Activated gamma-delta T cell treated with Interleukin-2 at 50 U/mL for 16 hours (primary cell): Measurements from ENCODE around the gene NACC2.
A peak's percentile ranks its signal among the peaks of the same experiment; 100 is the strongest.

Experiments
- DNase-seq: peaks from one replicate; pipeline ENCODE4 v3.0.0-alpha.2; 2020

The NACC2 gene

DNA sequence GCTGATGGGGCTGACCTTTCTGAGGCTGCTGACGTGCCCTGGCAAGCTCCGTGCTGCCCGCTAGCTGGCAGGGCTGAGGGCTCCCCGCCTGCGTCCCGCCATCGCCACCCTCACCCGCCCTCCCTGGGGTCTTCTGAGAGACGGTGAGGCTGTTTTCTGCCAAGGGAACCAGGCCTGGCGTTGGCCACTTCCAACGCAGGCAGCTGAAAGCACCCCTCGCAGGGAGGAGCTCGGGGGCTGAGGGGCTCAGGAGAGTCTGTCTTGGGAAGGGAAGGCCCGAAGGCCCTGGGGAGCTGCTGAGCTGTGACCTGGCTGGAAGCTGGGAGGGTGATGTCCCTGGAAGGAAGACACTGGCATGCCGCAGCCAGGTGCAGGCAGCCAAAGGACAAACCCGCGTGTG is 33.3 kb upstream of the NACC2 start:
- no peak for DNase-seq

DNA sequence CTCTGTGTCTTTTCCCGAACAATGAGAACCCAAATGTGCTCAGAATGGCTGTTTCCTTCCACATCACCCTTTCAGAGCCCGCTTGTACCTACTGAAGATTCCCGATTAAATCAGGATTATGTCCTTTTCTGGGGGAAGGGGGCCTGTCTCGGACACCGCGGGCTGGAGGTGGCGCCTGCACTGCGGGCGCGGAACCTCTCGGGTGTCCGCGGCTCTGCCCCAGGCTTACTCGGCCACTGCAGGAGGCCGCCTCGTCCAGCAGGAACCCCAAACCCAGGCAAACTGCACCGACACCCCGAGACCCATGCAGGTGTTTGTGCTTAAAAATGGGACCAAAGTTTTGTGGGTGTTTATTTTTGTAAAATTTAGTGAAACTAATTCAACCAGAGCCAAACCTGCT is 32.2 kb upstream of the NACC2 start:
- no peak for DNase-seq

DNA sequence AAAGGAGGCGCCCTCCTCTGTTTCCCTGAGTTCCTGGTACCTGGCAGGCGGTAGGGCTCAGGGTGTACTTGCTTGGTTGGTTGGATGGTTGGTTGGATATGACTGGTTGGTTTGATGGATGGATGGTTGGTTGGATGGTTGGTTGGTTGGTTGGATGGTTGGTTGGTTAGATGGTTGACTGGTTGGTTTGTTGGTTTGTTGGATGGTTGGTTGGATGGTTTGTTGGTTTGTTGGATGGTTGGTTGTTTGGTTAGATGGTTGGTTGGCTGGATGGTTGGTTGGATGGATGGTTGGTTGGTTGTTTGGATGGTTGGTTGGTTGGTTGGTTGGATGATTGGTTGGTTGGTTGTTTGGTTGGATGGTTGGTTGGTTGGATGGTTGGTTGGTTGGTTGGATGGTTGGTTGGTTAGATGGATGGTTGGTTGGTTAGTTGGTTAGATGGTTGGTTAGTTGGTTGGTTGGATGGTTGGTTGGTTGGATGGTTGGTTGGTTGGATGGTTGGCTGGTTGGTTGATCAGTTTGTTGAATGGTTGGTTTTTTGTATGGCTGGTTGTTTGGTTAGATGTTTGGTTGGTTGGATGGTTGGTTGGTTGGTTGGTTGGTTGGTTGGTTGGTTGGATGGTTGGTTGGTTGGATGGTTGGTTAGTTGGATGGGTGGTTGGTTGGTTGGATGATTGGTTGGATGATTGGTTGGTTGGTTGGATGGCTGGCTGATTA is 30.0 kb upstream of the NACC2 start:
- no peak for DNase-seq

DNA sequence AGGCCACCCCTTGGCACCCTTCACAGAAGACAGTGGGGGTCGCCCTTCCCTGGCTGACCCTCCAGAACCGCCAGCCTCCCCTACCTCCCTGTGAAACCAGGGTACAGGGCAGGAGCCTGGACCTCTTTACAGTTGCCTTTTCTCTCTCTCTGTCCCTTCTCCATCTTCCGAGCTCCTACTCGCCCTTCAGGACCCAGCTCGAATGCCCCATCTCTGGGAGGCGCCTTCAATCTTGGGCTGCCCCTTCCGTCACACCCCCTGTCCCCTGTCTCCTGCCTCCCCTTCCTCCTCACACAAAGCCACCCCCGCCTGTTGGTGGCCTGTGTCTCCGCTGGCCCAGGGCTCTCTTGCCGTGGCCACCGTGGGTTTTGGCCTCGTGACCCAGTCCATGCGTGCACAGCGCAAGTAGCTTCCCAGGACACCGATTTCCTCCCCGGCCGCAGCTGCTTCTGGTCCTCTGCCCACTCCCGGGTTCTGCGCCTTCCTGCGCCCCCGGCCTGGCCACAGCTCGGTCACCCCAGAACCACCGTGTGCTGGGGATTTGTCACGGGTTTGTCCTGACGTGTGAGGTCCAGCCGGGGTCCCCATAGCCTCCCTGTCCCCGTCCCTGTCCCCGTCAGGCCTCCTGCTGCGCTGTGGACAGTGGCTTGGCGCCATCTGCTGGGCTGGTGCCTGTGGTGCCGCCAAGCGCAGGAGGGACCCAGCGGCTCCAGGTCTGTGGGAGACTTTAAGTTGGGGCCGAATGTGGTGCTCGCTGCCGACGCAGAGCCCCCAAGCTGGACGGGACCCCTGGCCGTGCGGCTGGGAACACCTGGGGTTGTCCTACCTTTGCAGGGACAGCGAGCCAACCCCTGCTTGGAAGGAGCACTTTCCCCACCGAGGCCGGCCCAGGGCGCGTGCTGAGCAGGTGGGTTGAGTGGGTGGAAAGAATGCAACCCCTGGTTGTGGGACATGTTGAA is 27.6 kb upstream of the NACC2 start:
- DNase-seq = peak; percentile 77

DNA sequence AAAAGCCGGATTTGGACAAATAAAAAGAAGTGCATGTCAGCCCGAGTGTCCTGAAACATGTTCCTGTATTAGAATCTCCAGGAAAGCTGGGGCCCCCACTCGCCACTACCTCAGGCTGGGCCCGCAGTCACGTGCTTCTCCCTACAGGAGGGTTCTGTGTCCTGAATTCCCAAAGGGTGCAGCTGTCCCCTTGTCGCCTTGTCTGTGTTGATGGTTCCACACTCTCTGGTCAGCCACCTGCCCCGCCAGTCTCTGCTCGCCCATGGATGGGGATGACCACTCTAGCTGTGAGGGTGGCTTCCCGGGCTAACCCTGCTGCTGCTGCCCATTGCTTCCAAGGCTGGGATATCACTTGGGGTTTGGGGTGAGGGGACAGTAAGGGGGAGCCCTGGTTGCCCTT is 26.7 kb upstream of the NACC2 start:
- no peak for DNase-seq

DNA sequence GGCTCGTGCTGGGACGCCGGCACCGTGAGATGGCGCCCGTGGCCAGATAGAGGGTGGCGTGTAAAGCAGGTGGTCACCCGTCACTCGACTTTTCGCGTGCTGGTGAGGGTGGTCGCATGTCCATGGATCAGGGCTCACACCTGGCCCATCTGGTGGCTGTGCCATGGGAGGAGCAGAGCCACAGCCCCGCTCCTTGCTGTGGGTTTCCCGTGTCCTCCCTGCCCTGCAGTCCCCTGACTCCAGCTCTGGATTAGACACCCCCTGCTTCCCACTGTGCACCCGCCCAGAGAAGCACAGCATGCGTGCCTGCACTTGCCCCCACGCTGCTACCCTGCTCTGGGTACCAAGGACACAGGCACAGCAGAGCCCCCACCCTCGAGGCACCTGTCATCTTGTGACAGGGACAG is 25.4 kb upstream of the NACC2 start:
- no peak for DNase-seq

DNA sequence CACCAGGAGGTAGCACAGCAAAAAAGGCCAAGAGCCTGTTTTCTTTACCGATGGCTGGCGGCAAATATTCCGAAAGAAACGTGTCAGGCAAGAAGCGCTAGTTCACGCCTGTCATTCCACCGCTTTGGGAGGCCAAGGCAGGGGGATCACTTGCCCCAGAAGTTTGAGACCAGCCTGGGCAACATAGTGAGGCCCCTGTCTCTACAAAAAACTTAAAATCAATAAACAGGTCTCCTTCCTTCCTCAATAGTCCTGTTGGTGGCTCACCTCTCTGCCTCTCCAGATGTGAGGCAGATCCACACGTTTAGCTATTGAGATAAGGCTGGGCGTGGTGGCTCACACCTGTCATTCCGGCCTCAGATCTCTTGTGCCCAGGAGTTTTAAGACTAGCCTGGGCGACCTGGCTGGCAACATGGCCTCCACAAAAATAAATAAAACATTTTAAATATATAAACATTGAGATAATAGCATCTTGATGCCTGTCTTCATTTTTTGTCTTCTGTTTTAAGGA is 24.8 kb upstream of the NACC2 start:
- DNase-seq = no peak

DNA sequence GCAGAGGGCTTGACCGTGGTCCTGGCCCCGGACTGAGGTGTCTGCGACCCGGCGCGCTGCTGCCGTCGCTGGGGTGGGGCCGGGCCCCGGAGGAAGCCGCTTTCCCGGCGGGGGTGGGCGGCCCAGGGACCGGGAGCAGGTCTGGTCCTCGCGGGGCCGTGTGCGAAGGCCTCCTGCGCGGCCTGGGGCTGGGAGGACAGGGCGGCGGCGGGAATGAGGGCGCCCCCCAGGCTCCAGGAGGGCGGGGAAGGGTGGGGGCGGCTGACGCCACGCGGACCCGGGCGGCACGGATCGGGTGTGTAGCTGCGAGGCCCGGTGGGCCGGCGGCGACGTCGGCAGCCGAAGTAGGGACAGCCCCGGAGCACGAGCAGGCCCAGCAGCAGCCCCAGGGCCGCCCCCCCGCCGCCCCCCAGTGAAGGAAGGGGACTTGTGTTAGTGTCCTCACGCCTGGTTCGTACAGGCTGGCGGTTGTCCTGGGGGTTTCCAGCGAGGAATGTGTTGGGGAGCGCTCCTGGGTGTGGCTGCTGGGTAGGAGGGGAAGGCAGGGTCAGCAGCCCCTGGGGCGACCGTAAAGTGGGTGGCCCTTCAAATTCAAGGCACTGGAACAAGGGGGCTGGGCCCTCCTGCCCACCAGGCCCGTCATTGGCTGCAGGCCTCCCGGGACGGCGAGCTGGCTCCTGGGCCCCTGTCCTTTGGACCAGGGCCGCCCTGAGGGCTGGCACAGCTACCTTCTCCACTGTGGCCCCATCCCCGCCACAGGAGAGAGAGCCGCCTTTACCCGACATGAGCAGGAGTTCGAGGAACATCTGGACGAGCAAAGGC is 24.2 kb upstream of the NACC2 start:
- no peak for DNase-seq

DNA sequence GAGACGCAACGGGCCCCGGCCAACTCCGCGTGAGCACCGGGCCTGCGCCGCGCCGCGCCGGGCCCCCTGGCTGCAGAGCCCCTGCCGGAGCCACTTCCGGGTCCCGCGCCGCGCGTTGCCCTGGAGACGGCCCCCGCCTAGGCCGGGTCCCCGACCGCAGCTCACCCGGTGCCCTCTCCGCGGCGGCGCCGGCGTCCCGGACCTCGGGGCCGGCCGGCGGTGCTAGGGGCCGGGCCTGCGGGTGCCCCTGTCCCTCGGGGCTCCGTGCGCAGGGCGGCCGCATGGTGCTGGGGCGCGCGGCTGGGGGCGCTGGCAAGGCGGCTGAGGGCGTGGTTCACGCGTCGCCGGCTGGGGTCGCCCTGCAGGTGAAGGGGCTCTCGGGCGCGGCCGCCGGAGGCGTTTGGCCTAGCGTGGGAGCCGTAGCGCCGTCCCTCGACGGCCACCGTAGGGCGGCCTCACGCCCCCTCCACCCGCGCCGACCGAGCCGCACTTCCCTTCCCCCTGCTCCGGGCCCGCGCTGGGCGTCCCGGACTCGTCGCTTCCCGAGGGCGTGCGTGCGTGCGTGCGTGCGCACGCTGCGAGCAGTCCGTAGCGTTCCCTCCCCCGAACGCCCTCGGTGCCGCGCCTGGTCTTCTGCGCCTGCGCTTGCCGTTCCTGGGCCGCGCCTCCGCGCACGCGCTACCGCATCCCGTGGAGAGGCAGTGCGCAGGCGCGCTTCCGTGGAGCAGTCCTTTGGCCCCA is 23.4 kb upstream of the NACC2 start, which contains the start of gene TMEM250:
TMEM250 (minus strand) TSS at position 556 of the 741 bp plus-strand sequence. CDS start 1,975 bp downstream, outside the sequence.
- peak; percentile 94 for DNase-seq

DNA sequence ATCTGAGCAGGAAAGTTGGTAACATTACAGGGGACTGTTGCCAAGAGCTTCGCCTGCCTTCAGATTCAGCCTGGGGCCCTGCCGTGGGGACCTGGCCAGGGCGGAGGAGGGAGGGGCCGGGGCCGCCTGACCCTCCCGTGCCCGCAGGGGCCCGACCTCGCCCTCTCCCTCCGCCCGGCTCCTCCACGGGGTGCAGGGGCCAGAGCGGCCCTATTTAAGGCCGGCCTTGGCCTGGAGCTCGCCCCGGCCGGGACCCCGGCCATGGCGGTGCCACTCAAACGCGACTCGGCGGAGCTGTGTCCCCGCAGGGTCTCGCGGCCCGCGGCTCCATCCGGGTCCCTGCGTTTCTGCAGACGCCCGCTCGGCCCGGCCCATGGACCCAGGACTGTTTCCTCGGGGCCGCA is 22.8 kb upstream of the NACC2 start:
- no peak for DNase-seq

DNA sequence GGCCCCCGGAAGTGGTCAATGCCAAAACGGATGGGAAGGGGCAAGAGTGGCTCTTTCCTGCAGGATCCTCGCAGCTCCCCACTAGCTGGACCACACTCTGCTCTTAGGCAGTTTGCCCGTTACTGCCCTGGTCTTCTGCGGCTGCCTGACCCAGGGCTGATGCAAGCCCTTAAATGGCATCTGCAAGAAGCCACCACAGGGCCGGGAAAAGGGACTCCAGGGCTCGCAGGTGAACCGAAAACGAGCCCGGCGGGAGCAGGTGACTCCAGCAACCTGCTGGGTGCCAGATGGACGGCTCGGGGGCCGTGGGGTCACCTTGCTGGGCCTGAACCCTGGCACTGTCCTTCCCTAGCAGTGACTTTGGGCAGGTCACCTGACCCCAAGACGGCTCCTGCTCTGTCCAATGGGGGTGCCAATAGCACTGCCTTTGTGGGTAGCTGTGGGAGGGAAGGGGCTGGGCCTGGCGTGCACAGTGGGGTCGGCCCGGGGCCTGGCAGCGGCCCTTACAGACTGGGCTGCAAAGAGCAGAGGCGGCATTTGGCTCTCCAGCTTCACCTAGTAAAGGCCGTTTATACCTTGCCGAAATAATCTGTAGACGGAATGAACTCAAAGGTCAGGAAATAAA is 22.3 kb upstream of the NACC2 start:
- no peak for DNase-seq

DNA sequence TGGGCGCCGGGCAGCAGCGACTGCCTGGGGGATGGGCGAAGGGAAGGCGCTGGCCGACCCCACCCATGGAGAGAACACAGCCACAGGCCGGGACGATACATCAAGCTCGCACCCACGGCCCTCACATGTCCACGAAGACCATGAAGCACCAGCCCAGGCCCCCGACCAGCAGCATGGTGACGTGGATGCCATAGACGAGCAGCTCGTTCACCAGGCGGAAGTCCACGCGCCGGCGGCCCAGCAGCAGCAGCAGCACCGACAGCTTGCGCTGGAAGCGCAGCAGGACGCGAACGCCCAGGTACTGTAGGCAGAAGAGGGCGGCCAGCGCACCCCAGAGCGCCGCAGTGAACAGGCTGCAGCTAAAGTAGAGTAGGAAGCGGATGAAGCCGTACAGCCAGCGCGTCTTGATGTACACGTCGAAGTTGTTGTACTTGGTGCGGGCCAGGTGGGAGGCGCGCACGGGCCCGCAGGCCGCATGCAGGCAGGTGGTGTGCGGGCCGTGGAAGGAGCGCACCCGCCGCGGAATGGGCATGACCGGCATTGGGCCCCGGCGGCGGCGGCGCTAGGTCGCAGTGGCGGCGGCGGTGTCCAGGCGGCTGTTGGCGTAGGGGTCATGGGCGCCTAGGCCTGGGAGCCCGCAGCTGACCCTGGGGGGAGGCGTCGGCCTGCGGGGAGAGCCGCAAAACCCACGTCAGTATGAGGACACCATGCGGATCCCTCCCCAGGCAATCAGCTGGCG is 21.4 kb upstream of the NACC2 start:
- no peak for DNase-seq

DNA sequence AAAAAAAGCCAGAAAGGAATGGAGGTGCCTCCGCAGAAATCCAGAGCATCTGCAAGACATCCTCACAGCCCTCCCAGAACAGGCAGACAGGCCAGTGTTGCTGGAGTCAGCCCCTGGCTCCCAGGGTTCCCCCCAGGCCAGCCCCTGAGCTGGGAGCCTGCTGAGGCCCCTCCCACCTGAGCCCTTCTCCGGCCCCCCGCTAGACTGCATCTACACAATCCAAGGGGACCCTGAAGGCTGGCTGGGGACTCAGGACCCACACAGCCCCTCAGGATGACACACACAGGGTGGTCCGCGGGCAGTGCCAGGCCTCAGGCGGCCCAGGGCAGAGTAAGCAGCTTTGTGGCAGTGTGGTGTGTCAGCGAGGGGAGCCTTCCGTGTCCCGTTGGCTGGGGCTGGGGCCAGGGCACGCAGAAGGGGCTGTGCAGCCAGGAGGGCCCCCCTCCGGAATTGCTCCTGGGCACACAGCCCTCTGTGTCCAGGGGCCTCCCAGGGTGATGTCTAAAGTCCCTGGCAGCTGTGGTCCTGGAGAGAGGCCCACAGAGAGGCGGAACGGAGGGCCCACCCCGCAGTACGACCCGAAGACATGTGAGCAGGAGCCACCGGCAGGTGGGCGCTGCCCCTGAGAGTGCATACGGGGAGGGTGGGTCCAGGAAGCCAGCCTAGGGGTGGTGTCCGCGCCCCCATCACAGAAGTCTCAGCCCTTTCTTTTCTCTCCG is 20.7 kb upstream of the NACC2 start:
- no peak for DNase-seq

DNA sequence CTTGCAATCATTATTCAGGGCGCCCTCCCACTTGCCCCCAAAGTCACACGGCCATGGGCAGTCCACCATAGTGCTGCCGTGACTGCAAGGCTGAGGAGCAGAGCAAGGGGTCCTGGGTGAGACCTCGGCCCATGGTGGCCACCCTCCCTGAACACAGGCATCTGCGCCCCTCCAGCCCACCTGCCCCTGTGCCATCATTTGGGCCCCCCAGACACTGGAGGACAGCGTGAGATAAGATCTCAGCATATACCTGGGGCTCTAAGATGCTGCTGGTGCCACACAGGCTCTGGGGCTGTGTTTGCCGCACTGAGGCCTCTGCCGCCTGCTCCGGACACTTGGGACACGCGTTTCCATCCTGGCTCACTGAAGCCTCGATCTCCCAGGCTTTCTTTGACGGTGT is 20.1 kb upstream of the NACC2 start:
- DNase-seq = no peak

DNA sequence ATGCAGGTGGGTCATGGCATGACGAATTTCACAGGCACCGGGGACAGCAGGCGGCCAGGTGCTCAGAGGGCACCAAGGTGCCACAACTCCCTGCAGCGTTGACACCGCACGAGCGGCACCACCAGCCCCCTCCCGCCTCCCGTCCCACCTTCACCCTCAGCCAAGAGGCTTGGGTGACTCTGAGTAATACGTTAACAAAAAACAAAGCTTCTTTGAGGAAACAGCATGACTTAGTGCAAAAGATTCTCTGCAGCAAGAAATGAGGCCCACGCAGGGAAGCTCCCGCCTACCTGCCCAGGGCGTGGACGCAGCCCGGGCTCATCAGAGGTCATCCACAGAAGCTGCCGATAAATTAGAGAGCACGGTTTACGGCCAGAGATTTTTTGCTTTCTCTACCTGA is 19.5 kb upstream of the NACC2 start:
- DNase-seq = no peak

DNA sequence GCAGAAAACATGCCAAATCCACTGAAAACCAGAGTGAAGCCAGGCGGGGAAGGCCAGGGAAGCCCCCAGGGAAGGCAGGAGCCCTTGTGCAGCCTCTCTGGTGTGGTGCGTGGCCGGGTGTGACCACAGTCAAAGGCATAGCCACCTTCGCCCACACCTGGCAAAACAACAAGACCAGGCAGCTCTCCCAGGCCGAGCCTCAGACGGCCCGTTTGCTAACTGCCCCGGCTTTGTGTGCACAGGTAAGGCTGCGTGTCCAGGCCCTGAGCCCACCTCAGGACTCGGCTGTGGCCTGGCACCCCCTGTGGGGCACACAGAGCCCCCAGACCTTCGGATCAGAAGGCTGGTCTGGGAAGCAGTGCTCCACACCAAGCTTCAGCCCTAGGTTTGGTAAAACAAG is 17.5 kb upstream of the NACC2 start:
- no peak for DNase-seq

DNA sequence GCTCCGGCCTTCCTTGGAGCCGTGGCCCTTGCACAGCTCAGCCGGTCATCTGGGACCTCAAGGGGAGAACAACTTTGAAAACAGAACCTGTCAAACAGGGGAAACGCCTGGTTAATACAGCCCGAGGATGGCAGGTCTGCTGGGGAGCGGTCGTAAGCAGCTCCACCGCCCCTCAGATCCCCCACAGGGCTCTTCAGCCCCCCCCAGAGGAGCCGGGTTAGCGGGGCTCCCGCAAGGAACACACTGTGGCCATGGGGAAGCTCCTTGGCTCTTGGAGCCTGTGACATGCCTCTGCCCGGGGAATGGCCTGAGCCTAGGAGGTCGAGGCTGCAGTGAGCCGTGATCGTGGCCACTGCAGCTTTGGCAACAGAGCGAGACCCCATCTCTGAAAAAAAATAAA is 16.8 kb upstream of the NACC2 start:
- DNase-seq = no peak

DNA sequence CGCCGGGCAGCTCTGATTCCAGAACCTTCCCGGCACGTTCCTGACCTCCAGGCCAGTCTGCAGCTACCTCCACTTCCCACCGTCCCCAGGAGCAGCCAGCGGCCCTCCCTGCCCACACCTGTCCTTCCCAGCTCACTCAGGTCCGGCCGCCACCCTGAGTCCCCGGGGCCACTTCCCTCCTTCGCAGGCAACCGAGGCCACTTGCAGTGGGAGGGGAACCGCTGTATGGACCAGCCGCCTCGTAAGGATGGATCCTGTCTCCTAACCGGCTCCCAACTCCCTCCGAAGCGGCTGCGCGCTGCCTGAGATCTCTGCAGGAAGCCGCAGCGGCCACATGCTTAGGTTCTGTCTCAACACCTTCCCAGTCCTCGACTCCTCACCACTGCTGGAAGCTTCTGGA is 16.1 kb upstream of the NACC2 start:
- no peak for DNase-seq

DNA sequence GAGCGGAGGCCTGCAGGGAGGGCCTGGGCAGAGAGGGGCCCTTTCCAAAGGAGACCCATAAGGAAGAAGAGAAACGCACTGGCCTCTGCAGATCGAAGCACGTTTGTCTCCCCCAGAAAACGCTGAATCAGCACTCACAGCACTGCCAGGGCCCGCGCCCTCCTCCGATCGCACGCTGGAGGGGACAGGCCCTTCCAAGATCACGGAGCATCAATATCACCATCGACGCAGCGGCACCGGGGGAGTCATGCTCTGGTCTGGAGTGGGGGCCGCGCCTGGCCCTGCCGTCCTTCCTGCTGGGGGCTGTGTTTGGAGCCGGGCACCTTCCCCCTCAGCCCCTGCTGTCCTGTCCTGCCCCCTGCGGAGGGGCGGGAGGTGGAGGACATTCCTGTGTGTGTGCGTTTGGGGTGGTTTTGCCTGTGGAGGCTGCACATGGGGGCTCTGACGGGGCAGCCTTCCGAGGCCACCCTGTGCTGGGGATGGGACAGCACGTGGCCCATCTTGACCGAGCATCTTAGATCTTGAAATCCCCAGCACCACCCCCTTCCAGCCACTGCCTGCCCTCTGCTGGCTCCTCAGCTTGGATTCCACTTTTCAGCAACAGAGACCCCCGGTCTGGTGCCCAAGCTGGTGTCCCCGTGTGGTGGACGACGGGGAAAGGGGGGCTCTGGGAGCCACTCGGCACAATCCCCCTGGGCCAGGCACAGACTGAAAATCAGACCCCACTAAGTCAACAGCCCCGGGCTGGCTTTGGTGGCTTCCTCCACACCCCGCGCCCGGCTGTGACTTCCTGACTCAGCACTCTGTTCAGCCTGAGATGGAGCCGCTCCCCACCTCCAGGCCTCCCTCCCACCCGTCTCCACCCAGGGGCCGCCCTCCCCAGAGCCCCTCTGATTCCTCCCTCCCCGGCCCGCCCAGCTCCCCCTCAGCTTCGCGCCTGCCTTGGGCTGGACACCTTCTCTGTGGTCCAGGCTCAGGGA is 15.3 kb upstream of the NACC2 start:
- no peak for DNase-seq
